NCI-H748 (cell line): ENCODE data around the gene CYTH3.
"Not testable (repeated sequence)": the region's sequence is repeated elsewhere in the genome, so short reads cannot be mapped to it uniquely, and the experiment has no call there.

Experiments
- DNase-seq: peaks from one replicate; lab custom pipeline; 2025; ENCODE audit not compliant: unreplicated experiment; lab: John Stamatoyannopoulos, UW

CYTH3 gene

DNA sequence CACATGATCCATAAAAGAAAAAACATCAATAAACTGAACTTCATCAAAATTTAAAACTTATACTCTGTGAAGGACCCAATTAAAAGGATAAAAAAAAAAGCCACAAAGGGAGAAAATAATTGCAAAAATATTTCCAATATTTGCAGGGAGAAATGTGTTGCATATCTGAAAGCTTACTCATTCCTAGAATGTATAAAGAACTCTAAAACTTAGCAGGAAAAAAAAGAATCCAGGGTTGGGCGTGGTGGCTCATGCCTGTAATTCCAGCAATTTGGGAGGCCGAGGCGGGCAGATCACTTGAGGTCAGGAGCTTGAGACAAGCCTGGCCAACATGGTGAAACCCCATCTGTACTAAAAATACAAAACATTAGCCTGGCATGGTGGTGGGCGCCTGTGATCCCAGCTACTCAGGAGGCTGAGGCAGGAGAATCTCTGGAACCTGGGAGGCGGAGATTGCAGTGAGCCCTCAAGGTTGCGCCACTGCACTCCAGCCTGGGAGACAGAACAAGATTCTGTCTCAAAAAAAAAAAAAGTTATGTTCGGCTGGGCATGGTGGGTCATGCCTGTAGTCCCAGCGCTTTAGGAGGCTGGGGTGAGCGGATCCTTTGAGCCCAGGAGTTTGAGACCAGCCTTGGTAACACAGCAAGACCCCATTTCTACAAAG is 11.1 kb upstream of the CYTH3 start:
- not testable (repeated sequence) for DNase-seq

DNA sequence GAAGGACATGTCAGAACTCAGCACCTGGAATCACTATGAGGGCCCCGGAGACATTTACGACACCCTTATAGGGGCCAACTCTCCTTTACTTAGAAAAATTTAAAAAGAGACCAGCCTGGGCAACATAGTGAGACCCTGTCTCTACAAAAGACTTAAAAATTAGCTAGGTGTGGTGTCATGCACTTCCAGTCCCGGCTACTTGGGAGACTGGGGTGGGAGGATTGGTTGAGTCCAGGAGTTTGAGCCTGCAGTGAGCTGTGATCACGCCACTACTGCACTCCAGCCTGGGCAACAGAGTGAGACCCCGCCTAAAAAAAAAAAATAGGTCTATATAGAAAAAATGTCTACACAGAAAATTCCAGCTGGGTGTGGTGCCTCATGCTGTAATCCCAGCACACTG is 7.5 kb upstream of the CYTH3 start:
- no peak for DNase-seq

DNA sequence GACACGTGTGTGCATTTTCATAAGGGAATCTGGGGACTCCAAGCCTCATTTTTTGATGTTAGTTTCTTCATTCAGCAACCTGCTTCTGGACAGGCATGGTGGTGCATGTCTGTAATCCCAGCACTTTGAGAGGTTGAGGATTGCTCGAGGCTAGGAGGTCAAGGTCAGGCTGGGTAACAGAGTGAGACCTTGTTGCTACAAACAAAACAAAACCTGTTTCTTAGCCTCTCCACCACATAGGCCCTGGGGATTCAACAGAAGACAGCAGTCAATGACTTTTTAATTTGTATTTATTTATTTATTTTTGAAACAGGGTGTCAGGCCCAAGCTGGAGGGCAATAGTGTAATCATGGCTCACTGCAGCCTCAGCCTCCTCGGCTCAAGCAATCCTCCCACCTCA is 6.9 kb upstream of the CYTH3 start:
- no peak for DNase-seq

DNA sequence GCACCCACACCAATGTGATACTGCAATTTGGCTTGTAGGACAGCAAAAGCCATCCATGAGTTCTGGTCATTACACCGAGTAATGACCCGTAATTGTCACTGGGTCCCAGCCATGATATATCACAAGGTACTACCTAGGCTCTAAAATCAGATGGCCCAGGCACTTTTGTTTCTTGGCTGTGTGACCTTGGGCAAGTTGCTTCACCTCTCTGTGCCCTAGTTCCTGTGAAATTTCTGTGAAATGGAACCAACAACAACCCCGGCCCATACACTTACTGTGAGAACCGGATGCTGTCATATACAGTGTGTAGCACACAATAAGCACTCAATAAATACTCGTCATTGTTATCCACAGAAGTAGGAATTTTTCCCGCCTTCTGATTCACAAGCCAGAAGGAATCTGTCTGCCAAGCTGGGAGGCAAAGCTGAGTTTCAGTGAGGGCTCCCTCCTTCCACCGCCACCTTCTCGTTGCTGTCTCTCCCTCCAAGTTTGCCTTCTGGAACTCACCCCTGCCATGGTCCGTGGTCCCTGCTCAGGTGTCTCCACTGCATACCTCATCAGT is 6.4 kb upstream of the CYTH3 start:
- DNase-seq = no peak

DNA sequence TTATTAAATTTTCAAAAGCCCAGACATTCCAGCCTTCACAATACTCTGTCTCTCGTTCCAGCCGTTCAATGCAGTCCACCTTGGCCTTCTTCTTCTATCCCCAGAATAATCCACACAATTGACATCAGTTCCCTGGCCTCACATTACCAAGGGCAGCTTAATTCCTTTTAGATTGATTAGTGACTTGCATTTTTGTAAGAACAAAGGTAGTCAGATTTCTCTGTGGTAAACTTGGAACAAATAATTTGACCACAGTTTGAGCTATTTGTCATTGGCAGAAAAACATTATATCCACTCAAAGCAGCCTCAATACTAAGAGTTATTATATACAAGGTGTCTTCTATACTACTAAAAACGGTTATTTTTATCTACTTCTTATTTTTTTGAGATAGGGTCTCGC is 5.1 kb upstream of the CYTH3 start:
- no peak for DNase-seq

DNA sequence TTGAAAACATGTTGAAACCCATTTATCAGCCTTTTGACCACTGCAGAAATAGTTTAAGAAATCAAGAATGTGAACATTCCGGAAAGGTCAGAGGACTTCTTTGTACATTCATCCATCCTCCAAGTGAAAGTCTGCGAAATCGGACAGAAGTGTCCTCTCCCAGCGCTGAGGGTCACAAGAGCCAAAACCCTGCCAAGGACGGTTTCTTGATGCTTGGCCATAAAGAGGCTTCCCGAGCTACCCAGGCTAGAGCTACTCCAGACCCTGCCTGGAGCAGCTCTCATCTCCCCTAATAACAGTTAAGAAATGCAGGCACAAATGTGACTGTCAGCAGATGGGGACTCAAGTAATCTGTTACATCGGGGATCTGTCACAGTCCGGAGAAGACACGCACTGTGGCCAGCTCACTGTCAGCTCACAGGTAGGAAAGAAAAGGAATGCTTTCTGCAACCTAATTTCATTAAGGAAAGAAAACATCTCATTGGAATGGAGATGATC is 4.5 kb upstream of the CYTH3 start:
- no peak for DNase-seq

GRCh38 chr7:6274743-6275142 is 2.3 kb upstream of the CYTH3 start:
- no peak for DNase-seq

DNA sequence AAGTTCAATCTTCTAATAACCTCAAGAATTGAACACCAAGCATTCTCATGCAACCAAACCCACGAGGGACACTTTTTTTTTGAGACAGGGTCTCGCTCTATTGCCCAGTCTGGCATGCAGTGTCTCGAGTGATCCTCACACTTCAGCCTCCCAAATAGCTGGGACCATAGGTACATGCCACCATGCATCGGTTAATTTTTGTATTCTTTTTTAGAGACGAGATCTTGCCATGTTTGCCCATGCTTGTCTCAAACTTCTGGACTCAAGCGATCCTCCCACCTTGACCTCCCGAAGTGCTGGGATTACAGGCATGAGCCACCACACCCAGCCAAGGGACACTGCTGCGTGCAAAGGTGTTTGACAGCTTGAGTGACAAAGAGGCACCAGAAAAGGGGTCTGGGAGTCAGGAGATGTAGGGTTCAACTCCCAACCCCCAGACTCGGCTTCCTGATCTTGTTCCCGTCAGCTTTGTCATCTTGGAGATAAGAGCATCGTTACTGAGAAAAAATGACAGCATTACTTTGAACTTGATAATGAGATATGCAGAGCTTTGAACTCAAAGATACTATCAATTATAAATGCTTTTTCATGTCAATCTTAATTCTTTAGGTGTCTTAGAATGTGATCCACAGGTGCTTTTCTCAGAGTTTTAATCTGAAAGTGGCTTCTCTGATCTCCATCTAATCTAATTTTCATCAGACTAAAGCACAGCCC is 1.6 kb upstream of the CYTH3 start:
- DNase-seq = no peak

- DNase-seq = peak; percentile 84
Observed at GRCh38 chr7:6273380-6273837, 985 bp upstream of the CYTH3 start.

DNA sequence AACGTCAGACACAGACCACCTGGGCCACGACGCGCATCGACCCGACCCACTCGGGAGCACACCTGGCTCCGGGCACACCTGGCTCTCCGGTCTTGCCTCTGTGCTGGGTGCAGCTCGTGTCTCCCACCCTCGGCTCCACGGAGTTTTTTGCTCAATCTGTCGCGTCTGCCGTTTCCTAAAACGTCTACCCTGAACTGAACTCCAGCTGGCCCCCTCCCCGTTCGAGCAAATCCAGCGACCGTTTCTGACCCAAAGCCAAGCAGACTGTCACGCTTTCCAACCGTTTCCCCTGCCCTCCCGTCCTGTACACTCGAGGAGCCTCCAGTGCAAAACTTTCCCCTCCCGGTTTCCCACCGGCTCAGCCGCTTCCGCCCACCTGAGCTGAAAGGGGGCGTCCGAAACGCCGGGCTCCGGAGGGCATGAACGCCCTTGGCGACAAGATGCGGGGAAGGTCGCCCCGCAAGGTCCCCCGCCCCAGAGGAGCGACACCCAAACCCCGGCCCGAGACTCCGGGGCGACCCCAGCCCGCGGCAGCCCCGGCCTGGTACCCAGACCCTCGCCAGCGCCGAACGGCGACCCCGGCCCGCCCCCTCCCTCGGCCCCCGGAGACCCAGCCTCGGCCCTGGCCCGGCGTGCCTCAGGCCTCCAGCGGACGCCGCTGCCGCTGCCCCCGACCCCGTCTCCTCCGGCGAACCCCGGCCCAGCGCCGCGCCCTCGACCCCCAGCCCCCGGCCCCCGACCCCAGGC is 557 bp downstream of the CYTH3 start:
- peak; percentile 44 for DNase-seq

DNA sequence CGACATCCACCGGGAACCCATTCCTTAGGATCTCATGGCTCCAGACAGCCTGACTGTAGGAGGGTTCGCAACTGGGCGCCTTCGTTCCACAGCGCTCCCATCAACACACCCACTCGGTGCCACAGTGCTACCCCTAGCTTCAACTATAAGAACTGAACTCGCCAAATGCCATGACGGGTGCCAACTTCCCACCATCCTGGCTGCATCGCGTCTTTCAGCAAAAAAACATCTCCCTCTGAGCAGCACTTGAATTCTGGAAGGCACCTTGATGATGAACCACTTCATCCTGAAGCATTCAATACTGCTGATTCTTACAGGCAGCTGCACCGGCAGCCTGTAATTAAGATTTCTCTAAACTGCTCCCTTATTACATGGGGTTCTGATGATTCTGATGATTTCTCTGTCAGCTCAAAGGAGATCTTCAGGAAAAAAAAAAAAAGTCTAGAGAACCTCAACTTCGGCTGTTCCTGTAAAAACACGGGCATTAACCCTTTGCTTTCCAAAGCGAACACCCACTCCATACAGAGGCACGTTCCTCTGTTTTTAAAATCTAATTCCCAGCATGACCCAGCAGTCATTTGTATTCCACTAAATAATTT is 1.3 kb downstream of the CYTH3 start:
- peak; percentile 37 for DNase-seq

- DNase-seq = no peak
Observed at GRCh38 chr7:6269527-6269926, 2.9 kb downstream of the CYTH3 start.

- no peak for DNase-seq
Observed at GRCh38 chr7:6268907-6269306, 3.5 kb downstream of the CYTH3 start.

- DNase-seq = no peak
Observed at GRCh38 chr7:6268023-6268900, 4.2 kb downstream of the CYTH3 start.

- DNase-seq = no peak
Observed at GRCh38 chr7:6266699-6267098, 5.7 kb downstream of the CYTH3 start.

- DNase-seq = no peak
Observed at GRCh38 chr7:6262221-6262620, 10.2 kb downstream of the CYTH3 start.

DNA sequence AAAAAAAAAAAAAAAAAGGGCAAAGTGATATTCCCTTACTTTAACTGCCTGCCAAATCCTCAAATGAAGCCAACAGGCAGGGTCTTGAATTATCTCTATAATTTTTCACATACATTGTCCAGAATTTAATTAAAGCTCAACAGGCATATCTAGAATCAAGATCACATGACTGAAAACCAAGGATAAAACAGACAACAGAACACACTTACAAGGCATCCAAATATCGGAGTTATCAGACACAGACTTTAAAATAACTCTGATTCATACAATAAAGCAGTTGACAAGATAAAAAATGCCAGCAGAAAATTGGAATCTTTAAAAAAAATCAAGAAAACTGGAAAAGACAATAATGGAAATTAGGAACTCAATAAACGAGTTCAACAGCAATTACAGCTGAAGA is 10.7 kb downstream of the CYTH3 start:
- DNase-seq = no peak

GRCh38 chr7:6260291-6261187 is 11.9 kb downstream of the CYTH3 start:
- no peak for DNase-seq

DNA sequence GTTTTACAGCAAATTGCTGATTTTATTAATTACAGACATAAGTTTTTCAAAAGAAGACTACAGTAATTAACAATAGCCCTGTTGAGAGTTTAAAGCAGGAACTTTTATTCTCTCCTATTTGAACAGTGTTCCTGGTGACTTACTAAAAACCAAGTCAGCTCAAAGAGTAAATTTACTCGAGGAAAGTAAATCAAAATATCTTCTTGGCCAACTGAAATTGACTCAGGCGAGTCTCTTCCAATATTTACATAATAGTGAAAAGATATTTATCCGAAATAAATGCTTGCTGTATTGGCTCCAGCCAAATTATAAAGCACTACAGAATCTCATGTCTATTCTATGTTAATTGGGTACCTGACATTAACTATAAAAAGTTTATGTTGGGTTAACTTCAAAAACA is 13.2 kb downstream of the CYTH3 start:
- DNase-seq = no peak
